ENCODE data around the gene ZNF136. TPM values are rescaled to one million over a fixed set of nuclear protein-coding genes. Genes with fewer than 3 reads are reported as not detected.

The ZNF136 gene
- total RNA-seq, 5 donors from 2014 or later (not counting 1 experiment from before 2014, with no cell fraction given): 20.2 to 39.3 (median 22.7) TPM

DNA sequence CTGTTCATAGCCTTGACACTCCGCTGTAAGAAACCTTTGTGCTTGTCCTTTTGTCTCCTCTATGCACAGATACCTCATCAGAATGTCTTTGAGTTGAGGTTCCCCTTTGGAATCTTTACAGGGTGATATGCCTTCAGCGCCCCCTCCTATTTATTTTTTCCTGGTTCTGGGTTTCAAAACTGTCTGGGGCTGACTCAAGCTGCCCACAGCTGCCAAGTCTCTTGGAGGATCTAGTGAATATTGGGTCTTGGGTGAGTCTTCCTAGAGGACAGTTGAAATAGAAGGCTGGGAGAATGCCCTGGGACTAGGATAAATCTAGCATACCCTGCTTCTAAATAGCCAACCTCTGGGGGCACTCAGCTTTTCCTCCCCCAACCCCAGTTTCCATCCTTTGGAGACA lies 930 bp downstream of the ZNF136 start:
- Histone ChIP-seq H3K27ac (ENCODE audit: low read length) (peak overlapping the region; percentile 98), H3K36me3 (ENCODE audit: control insufficient read depth in 2 of 2, extremely low read depth in 1 of 2, insufficient read depth in 1 of 2, low read length in 1 of 2) (peaks cover 0 to 6% of the 10 kb centered on the region in 2 donors), H3K27me3 (replicated peaks in 1 of 2; ENCODE audit: control insufficient read depth in 2 of 2, extremely low read depth in 1 of 2, insufficient read depth in 2 of 2, low read length in 1 of 2) (no peaks in the 10 kb centered on the region), H3K4me3 (ENCODE audit: control insufficient read depth in 1 of 2, extremely low read depth in 1 of 2, low read length in 1 of 2) (peak overlapping the region; percentile 83 to 100), H3K9me3 (no peaks in the 10 kb centered on the region), H3K4me1 (ENCODE audit: control insufficient read depth in 1 of 2, extremely low read depth in 1 of 2, insufficient read depth in 2 of 2, low read length in 2 of 2) (peaks cover 5 to 30% of the 10 kb centered on the region in 2 experiments)
- Mint-ChIP-seq H3K27ac (peak overlapping the region; percentile 90 to 94), H3K9me3 (no peaks in the 10 kb centered on the region), H3K4me3 (peak overlapping the region; percentile 93 to 97 (median 95)), H3K27me3 (no peaks in the 10 kb centered on the region), H3K4me1 (peaks cover 50 to 60% (median 54%) of the 10 kb centered on the region in 3 donors), H3K36me3 (peaks cover 2% of the 10 kb centered on the region)
- WGBS (ENCODE audit: insufficient coverage): 60% methylated on average over 1 of the region's 2 CpGs
- POLR2A ChIA-PET: no interaction called here
- ATAC-seq (replicated peaks in 1 of 4): no peak
- DNase-seq: no peak
- CTCF ChIA-PET: interaction anchor here in 1 of 2 donors (1.2 kb wide), 2 partner anchors 31 to 240 kb away, joined by 7 to 8 read pairs; no protein-coding TSS in a partner anchor

DNA sequence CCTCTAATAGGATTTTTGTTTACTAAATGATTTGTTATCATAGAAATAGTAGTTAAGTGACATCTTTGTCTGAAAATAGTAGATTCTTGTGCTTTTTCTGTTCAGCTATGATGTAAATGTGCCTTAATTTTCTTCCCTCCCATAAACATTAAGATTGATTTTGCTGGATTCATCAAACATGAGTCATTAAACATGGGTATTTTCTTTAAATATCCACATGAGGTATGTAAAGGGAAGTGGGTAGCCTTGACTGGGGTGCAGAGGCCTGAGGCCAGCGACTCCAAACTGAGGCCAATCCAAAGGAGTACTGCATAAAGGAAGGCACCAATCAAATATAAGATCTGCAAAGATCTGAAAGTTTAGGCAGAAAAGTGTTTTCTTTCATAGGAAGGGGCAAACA lies 3.7 kb downstream of the ZNF136 start:
- Histone ChIP-seq H3K36me3 (ENCODE audit: control insufficient read depth in 2 of 2, extremely low read depth in 1 of 2, insufficient read depth in 1 of 2, low read length in 1 of 2) (peaks cover 0 to 19% of the 10 kb centered on the region in 2 donors), H3K27me3 (replicated peaks in 1 of 2; ENCODE audit: control insufficient read depth in 2 of 2, extremely low read depth in 1 of 2, insufficient read depth in 2 of 2, low read length in 1 of 2) (no peaks in the 10 kb centered on the region), H3K4me3 (ENCODE audit: control insufficient read depth in 1 of 2, extremely low read depth in 1 of 2, low read length in 1 of 2) (no peak overlapping the region), H3K9me3 (no peaks in the 10 kb centered on the region), H3K4me1 (ENCODE audit: control insufficient read depth in 1 of 2, extremely low read depth in 1 of 2, insufficient read depth in 2 of 2, low read length in 2 of 2) (peaks cover 5 to 23% of the 10 kb centered on the region in 2 experiments), H3K27ac (ENCODE audit: low read length) (no peak overlapping the region)
- H3K9me3 Mint-ChIP-seq: no peaks in the 10 kb centered on the region
- no peak for ATAC-seq (replicated peaks in 1 of 4)
- H3K36me3 Mint-ChIP-seq: peaks cover 18% of the 10 kb centered on the region
- ChIA-PET CTCF (no interaction called here), POLR2A (no interaction called here)
- 60% methylated on average over 1 of the region's 1 CpG for WGBS (ENCODE audit: insufficient coverage)
- H3K4me1 Mint-ChIP-seq: peaks cover 61 to 66% (median 64%) of the 10 kb centered on the region in 3 donors
- H3K27ac Mint-ChIP-seq: peak overlapping the region; percentile 41 to 46
- no peaks in the 10 kb centered on the region for H3K27me3 Mint-ChIP-seq
- peak overlapping the region in 1 of 3 donors; percentile 15 for H3K4me3 Mint-ChIP-seq
- DNase-seq: no peak

DNA sequence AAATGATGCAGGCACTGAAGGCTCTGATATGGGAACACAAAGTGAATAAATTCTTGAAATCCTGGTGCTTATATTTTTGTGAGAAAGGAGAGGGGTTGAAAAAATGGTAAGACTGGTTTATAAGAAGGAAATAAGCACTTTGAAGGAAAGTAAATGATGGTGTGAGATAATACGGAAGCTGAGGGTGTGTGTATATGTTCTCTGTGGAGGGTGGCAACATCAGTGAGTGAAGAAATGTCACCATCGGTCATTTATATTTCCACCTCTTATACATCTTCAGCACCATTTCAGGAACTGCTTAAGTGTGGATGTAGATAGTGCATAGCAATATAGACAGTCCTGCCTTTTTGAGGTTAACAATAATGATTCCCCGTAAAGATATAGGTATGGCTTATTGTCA lies 17.5 kb downstream of the ZNF136 start:
- no peak overlapping the region for H3K27ac ChIP-seq (ENCODE audit: low read length)
- no peak for ATAC-seq (replicated peaks in 1 of 4)
- Mint-ChIP-seq H3K4me3 (no peak overlapping the region), H3K27ac (peak overlapping the region in 1 of 2 donors; percentile 16), H3K4me1 (peaks cover 25 to 31% (median 28%) of the 10 kb centered on the region in 3 donors), H3K36me3 (peaks cover 78% of the 10 kb centered on the region), H3K9me3 (peaks cover 8 to 29% (median 18%) of the 10 kb centered on the region in 3 donors), H3K27me3 (no peaks in the 10 kb centered on the region)
- H3K36me3 ChIP-seq (ENCODE audit: control insufficient read depth in 2 of 2, extremely low read depth in 1 of 2, insufficient read depth in 1 of 2, low read length in 1 of 2): peaks cover 0 to 41% of the 10 kb centered on the region in 2 donors
- ChIA-PET POLR2A (no interaction called here), CTCF (no interaction called here)
- peaks cover 8% of the 10 kb centered on the region for H3K9me3 ChIP-seq
- 100% methylated on average over 1 of the region's 3 CpGs for WGBS (ENCODE audit: insufficient coverage)
- no peak overlapping the region for H3K4me3 ChIP-seq (ENCODE audit: control insufficient read depth in 1 of 2, extremely low read depth in 1 of 2, low read length in 1 of 2)
- H3K4me1 ChIP-seq (ENCODE audit: control insufficient read depth in 1 of 2, extremely low read depth in 1 of 2, insufficient read depth in 2 of 2, low read length in 2 of 2): no peaks in the 10 kb centered on the region
- H3K27me3 ChIP-seq (replicated peaks in 1 of 2; ENCODE audit: control insufficient read depth in 2 of 2, extremely low read depth in 1 of 2, insufficient read depth in 2 of 2, low read length in 1 of 2): no peaks in the 10 kb centered on the region
- no peak for DNase-seq

DNA sequence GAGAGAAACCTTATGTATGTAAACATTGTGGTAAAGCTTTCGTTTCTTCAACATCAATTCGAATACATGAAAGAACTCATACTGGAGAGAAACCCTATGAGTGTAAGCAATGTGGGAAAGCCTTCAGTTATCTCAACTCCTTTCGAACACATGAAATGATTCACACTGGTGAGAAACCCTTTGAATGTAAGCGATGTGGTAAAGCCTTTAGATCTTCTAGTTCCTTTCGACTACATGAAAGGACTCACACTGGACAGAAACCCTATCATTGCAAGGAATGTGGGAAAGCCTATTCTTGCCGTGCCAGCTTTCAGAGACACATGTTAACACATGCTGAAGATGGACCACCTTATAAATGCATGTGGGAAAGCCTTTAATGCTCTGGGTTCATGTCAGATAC lies 24.7 kb downstream of the ZNF136 start:
- Mint-ChIP-seq H3K36me3 (peaks cover 86% of the 10 kb centered on the region), H3K4me3 (peak overlapping the region in 1 of 3 donors; percentile 9), H3K4me1 (peaks cover 0 to 2% (median 0%) of the 10 kb centered on the region in 3 donors), H3K27ac (no peak overlapping the region), H3K27me3 (no peaks in the 10 kb centered on the region), H3K9me3 (peaks cover 8 to 59% (median 54%) of the 10 kb centered on the region in 3 donors)
- CTCF ChIA-PET: no interaction called here
- Histone ChIP-seq H3K36me3 (ENCODE audit: control insufficient read depth in 2 of 2, extremely low read depth in 1 of 2, insufficient read depth in 1 of 2, low read length in 1 of 2) (peaks cover 27 to 52% of the 10 kb centered on the region in 2 donors), H3K4me1 (ENCODE audit: control insufficient read depth in 1 of 2, extremely low read depth in 1 of 2, insufficient read depth in 2 of 2, low read length in 2 of 2) (no peaks in the 10 kb centered on the region), H3K27ac (ENCODE audit: low read length) (no peak overlapping the region), H3K27me3 (replicated peaks in 1 of 2; ENCODE audit: control insufficient read depth in 2 of 2, extremely low read depth in 1 of 2, insufficient read depth in 2 of 2, low read length in 1 of 2) (no peaks in the 10 kb centered on the region), H3K4me3 (ENCODE audit: control insufficient read depth in 1 of 2, extremely low read depth in 1 of 2, low read length in 1 of 2) (peak overlapping the region in 1 of 2 donors; percentile 23), H3K9me3 (peaks cover 37% of the 10 kb centered on the region)
- WGBS (ENCODE audit: insufficient coverage): no CpG with 5 or more reads among the region's 6 CpGs
- ATAC-seq (replicated peaks in 1 of 4) (no peak), DNase-seq (no peak)
- POLR2A ChIA-PET: no interaction called here

DNA sequence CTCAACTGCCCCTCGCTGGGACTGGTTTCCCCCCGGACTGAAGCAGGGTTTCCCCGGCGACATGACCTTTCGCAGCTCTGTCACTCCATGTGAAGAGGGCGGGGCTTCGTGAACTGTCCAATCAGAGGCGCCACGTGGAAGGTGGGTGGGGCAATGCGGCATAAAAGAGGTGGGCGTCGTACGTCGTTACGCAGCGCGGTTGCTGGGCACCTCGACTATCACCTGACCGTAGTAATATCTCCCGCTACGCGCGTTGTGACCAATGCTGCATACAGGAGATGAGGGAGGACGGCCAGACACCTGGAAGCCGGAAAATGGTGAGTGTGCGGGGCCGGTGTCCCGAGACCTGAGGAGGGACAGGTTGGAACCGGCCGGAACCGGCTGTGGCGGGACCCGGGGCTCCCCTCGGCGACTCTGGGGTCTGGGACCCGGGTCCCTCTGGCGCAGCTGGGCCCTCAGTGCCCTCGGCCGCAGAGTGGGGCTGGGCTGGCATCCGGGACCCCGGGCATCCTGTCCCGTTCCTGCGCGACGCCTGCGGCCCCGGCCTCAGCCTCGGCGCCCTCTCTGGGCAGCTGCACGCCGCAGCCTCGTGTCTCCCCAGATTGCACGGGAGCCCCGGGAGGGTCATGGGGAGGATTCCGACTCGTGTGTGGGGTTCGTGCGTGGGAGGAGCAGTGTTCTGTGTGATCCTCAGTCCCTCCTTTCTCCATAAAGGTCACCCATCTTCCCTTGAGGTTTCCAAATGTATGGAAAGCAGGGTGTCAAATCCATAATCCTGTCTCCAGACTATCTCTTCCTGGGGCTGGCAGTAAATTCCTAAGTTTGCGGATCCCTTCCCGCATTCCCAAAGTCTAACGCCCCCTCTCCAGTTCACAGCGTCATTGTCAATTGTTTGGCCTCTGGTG lies 32.2 kb downstream of the ZNF136 start:
- Histone ChIP-seq H3K27ac (ENCODE audit: low read length) (peak overlapping the region; percentile 61), H3K4me3 (ENCODE audit: control insufficient read depth in 1 of 2, extremely low read depth in 1 of 2, low read length in 1 of 2) (peak overlapping the region; percentile 55 to 59), H3K36me3 (ENCODE audit: control insufficient read depth in 2 of 2, extremely low read depth in 1 of 2, insufficient read depth in 1 of 2, low read length in 1 of 2) (peaks cover 3 to 9% of the 10 kb centered on the region in 2 donors), H3K27me3 (replicated peaks in 1 of 2; ENCODE audit: control insufficient read depth in 2 of 2, extremely low read depth in 1 of 2, insufficient read depth in 2 of 2, low read length in 1 of 2) (peaks cover 0 to 10% of the 10 kb centered on the region in 2 experiments), H3K9me3 (peaks cover 6% of the 10 kb centered on the region), H3K4me1 (ENCODE audit: control insufficient read depth in 1 of 2, extremely low read depth in 1 of 2, insufficient read depth in 2 of 2, low read length in 2 of 2) (peaks cover 6 to 11% of the 10 kb centered on the region in 2 experiments)
- CTCF ChIA-PET: interaction anchor here (0.6 to 0.9 kb wide), 3 partner anchors 32 to 277 kb away, joined by 3 to 7 read pairs (median 5); partner anchors contain the start of gene ZNF136 (in 1 of the 2)
- Mint-ChIP-seq H3K36me3 (peaks cover 39% of the 10 kb centered on the region), H3K27me3 (no peaks in the 10 kb centered on the region), H3K27ac (peak overlapping the region; percentile 15 to 64), H3K4me1 (peaks cover 15 to 34% (median 29%) of the 10 kb centered on the region in 3 donors), H3K9me3 (peaks cover 9 to 40% (median 31%) of the 10 kb centered on the region in 3 donors), H3K4me3 (peak overlapping the region; percentile 78 to 88 (median 84))
- DNase-seq: peak; percentile 43 to 83 (median 61)
- ATAC-seq (replicated peaks in 1 of 4): peak; percentile 93 to 95 (median 94)
- POLR2A ChIA-PET: interaction anchor here in 1 of 2 donors (0.6 kb wide), 1 partner anchor 598 kb away, joined by 4 read pairs; no protein-coding TSS in a partner anchor
- WGBS (ENCODE audit: insufficient coverage): 9% methylated on average over 45 of the region's 62 CpGs

DNA sequence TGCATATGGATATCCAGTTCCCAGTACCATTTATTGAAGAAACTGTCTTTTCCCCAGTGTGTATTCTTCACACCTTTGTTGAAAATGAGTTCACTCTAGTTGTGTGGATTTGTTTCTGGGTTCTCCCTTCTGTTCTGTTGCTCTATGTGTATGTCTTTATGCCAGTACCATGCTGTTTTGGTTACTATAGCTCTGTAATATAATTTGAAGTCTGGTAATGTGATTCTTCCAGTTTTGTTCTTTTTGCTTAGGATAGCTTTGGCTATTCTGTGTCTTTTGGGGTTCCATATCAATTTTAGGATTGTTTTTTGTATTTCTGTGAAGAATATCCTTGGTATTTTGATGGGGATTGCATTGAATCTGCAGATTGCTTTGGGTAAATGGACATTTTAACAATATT lies 35.2 kb downstream of the ZNF136 start:
- no peaks in the 10 kb centered on the region for H3K27me3 Mint-ChIP-seq
- no peak overlapping the region for H3K27ac Mint-ChIP-seq
- ChIA-PET CTCF (no interaction called here), POLR2A (interaction anchor here in 1 of 2 donors (0.6 kb wide), 1 partner anchor 63 kb away, joined by 4 read pairs; no protein-coding TSS in a partner anchor)
- H3K36me3 Mint-ChIP-seq: peaks cover 20% of the 10 kb centered on the region
- peaks cover 28 to 56% (median 46%) of the 10 kb centered on the region in 3 donors for H3K4me1 Mint-ChIP-seq
- peak overlapping the region in 1 of 3 donors; percentile 16 for H3K4me3 Mint-ChIP-seq
- no peak overlapping the region for H3K27ac ChIP-seq (ENCODE audit: low read length)
- no peak for ATAC-seq (replicated peaks in 1 of 4)
- H3K4me1 ChIP-seq (ENCODE audit: control insufficient read depth in 1 of 2, extremely low read depth in 1 of 2, insufficient read depth in 2 of 2, low read length in 2 of 2): peaks cover 14 to 17% of the 10 kb centered on the region in 2 experiments
- DNase-seq: no peak
- no peak overlapping the region for H3K4me3 ChIP-seq (ENCODE audit: control insufficient read depth in 1 of 2, extremely low read depth in 1 of 2, low read length in 1 of 2)
- H3K9me3 ChIP-seq: peaks cover 3% of the 10 kb centered on the region
- H3K36me3 ChIP-seq (ENCODE audit: control insufficient read depth in 2 of 2, extremely low read depth in 1 of 2, insufficient read depth in 1 of 2, low read length in 1 of 2): no peaks in the 10 kb centered on the region
- peaks cover 9 to 27% (median 18%) of the 10 kb centered on the region in 3 donors for H3K9me3 Mint-ChIP-seq
- H3K27me3 ChIP-seq (replicated peaks in 1 of 2; ENCODE audit: control insufficient read depth in 2 of 2, extremely low read depth in 1 of 2, insufficient read depth in 2 of 2, low read length in 1 of 2): peaks cover 0 to 10% of the 10 kb centered on the region in 2 experiments

All from T-cell (primary cell).